GM23248 (cell line): ENCODE measurements around the gene SLIT3.

Source experiments
- EZH2 ChIP-seq: fragments of 200-600 bp; sonication (generic); IDR thresholded peaks from 2 replicates; pipeline ENCODE4 v1.6.1; 2018; ENCODE audit warnings: antibody characterized with exemption, mild to moderate bottlenecking; ENCODE audit not compliant: insufficient read depth, poor library complexity, severe bottlenecking
- EZH2phosphoT487 ChIP-seq: fragments of 200-600 bp; sonication (generic); IDR thresholded peaks from 2 replicates; pipeline ENCODE4 v1.6.1; 2018; ENCODE audit warnings: antibody characterized with exemption, moderate library complexity, mild to moderate bottlenecking, low read depth; ENCODE audit not compliant: insufficient read depth

DNA sequence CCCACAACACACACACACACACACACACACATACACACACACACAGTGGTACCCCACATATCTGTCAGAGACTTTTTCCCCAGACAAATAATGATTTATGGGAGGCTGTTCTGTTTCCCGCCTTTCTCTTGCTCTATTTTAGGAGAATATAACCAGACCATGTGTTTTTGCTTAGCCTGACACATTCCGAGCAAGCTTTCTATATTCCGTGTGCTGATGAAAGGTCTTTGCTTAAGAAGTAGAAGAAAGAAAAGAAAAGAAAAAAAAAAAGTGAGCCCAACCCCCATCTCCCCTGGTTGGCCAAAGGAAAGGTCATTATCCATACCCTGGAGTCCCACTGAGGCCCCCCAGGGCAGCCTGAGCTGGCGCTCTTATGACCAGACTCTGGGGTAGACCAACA is 338.6 kb downstream of the SLIT3 start:
- no peak for TF ChIP-seq EZH2
- TF ChIP-seq EZH2phosphoT487: no peak
